ENCODE results near the gene GCN1. TPM values are rescaled to one million over a fixed set of nuclear protein-coding genes. Genes with fewer than 3 reads are reported as not detected.

The GCN1 gene
- polyA plus RNA-seq, 3 donors = 5.0 to 22.1 (median 8.3) TPM

- no peak overlapping the region for H2AFZ ChIP-seq (ENCODE audit: insufficient read depth, low read depth, low read length, poor library complexity, severe bottlenecking)
- Mint-ChIP-seq H3K4me3 (no peak overlapping the region), H3K36me3 (peaks cover 1 to 8% of the 10 kb centered on the region in 2 donors), H3K4me1 (peaks cover 66% of the 10 kb centered on the region), H3K9me3 (peaks cover 0 to 6% (median 2%) of the 10 kb centered on the region in 7 donors), H3K27me3 (ENCODE audit: low read depth in 3 of 3) (no peaks in the 10 kb centered on the region), H3K27ac (peak overlapping the region in 2 of 7 donors; percentile 35 to 41)
- WGBS (ENCODE audit: insufficient coverage) = no CpG with 5 or more reads among the region's 4 CpGs
- H3K27ac ChIP-seq (ENCODE audit: low read depth in 1 of 2, low read length in 2 of 2) = no peak overlapping the region
- intact Hi-C loops (cut with micrococcal nuclease) = loop anchor here in 1 of 2 donors (5.0 kb wide), 1 partner anchor 35 kb away; no protein-coding TSS in a partner anchor
- peaks cover 0 to 3% of the 10 kb centered on the region in 2 donors for H3K9me3 ChIP-seq (replicated peaks in 1 of 2; ENCODE audit: control insufficient read depth in 1 of 2, insufficient read depth in 1 of 2, low read length in 2 of 2)
- DNase-seq = no peak
- no peak overlapping the region for H3K4me3 ChIP-seq (replicated peaks in 1 of 3; ENCODE audit: low read depth in 2 of 3, low read length in 3 of 3)
- H3K9ac ChIP-seq (ENCODE audit: insufficient read depth, low read length, poor library complexity, severe bottlenecking) = no peak overlapping the region
- TF ChIP-seq, protein P1, sequence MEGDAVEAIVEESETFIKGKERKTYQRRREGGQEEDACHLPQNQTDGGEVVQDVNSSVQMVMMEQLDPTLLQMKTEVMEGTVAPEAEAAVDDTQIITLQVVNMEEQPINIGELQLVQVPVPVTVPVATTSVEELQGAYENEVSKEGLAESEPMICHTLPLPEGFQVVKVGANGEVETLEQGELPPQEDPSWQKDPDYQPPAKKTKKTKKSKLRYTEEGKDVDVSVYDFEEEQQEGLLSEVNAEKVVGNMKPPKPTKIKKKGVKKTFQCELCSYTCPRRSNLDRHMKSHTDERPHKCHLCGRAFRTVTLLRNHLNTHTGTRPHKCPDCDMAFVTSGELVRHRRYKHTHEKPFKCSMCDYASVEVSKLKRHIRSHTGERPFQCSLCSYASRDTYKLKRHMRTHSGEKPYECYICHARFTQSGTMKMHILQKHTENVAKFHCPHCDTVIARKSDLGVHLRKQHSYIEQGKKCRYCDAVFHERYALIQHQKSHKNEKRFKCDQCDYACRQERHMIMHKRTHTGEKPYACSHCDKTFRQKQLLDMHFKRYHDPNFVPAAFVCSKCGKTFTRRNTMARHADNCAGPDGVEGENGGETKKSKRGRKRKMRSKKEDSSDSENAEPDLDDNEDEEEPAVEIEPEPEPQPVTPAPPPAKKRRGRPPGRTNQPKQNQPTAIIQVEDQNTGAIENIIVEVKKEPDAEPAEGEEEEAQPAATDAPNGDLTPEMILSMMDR (IDR thresholded peaks at IDR 0.05) = no peak
- H3K27me3 ChIP-seq (ENCODE audit: control insufficient read depth in 2 of 2, insufficient read depth in 2 of 2, low read length in 2 of 2) = no peaks in the 10 kb centered on the region
- no peak overlapping the region for H3K4me2 ChIP-seq (replicated peaks; ENCODE audit: extremely low read depth, low read length, poor library complexity, severe bottlenecking)
- peaks cover 47 to 66% of the 10 kb centered on the region in 2 donors for H3K4me1 ChIP-seq (ENCODE audit: control insufficient read depth in 1 of 2, insufficient read depth in 2 of 2, low read length in 2 of 2)
- peaks cover 42% of the 10 kb centered on the region for H4K20me1 ChIP-seq (ENCODE audit: insufficient read depth, low read length)
- peaks cover 13% of the 10 kb centered on the region for H3K79me2 ChIP-seq (ENCODE audit: insufficient read depth, low read length)
- H3K36me3 ChIP-seq (replicated peaks in 1 of 2; ENCODE audit: control insufficient read depth in 1 of 2, insufficient read depth in 2 of 2, low read length in 2 of 2) = no peaks in the 10 kb centered on the region
Measured at GRCh38 chr12:120121766-120122293, 72.7 kb downstream of the GCN1 start.

DNA sequence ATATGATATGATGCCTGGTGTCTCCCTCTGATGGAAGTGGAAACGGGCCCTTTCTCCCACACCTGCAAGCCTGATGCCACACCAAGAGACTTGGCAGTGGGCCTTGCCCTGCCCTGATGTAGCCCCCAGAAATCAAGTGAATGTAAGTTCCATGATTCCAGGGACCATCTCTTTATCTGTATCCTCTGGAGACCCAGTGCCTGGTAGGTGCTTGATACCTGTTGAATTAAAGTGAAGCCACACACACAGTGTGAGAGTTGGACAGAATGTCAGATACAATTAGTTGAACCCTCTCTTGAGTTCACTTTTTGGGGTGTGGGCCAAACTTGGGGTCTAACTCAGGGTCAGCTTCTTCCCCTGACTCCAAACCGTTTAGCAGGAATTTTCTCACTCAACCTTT lies 73.2 kb downstream of the GCN1 start:
- H3K4me2 ChIP-seq (replicated peaks; ENCODE audit: extremely low read depth, low read length, poor library complexity, severe bottlenecking) = no peak overlapping the region
- H3K27ac ChIP-seq (ENCODE audit: low read depth in 1 of 2, low read length in 2 of 2) = no peak overlapping the region
- H3K9me3 ChIP-seq (replicated peaks in 1 of 2; ENCODE audit: control insufficient read depth in 1 of 2, insufficient read depth in 1 of 2, low read length in 2 of 2) = peaks cover 0 to 3% of the 10 kb centered on the region in 2 donors
- H3K27me3 ChIP-seq (ENCODE audit: control insufficient read depth in 2 of 2, insufficient read depth in 2 of 2, low read length in 2 of 2) = no peaks in the 10 kb centered on the region
- H3K9me3 Mint-ChIP-seq = peaks cover 0 to 5% (median 2%) of the 10 kb centered on the region in 7 donors
- H3K4me1 Mint-ChIP-seq = peaks cover 61% of the 10 kb centered on the region
- H3K79me2 ChIP-seq (ENCODE audit: insufficient read depth, low read length) = peaks cover 14% of the 10 kb centered on the region
- DNase-seq = no peak
- H3K9ac ChIP-seq (ENCODE audit: insufficient read depth, low read length, poor library complexity, severe bottlenecking) = no peak overlapping the region
- no peak overlapping the region for H3K4me3 Mint-ChIP-seq
- no peak overlapping the region for H3K4me3 ChIP-seq (replicated peaks in 1 of 3; ENCODE audit: low read depth in 2 of 3, low read length in 3 of 3)
- H2AFZ ChIP-seq (ENCODE audit: insufficient read depth, low read depth, low read length, poor library complexity, severe bottlenecking) = no peak overlapping the region
- TF ChIP-seq, protein P1 (IDR thresholded peaks at IDR 0.05) = no peak
- H3K36me3 Mint-ChIP-seq = peaks cover 0 to 7% of the 10 kb centered on the region in 2 donors
- no peaks in the 10 kb centered on the region for H3K36me3 ChIP-seq (replicated peaks in 1 of 2; ENCODE audit: control insufficient read depth in 1 of 2, insufficient read depth in 2 of 2, low read length in 2 of 2)
- H3K4me1 ChIP-seq (ENCODE audit: control insufficient read depth in 1 of 2, insufficient read depth in 2 of 2, low read length in 2 of 2) = peaks cover 42 to 61% of the 10 kb centered on the region in 2 donors
- no peak overlapping the region for H3K27ac Mint-ChIP-seq
- H3K27me3 Mint-ChIP-seq (ENCODE audit: low read depth in 3 of 3) = no peaks in the 10 kb centered on the region
- no CpG with 5 or more reads among the region's 2 CpGs for WGBS (ENCODE audit: insufficient coverage)
- intact Hi-C loops (cut with micrococcal nuclease) = loop anchor here in 1 of 2 donors (5.0 kb wide), 1 partner anchor 34 kb away; no protein-coding TSS in a partner anchor
- peaks cover 38% of the 10 kb centered on the region for H4K20me1 ChIP-seq (ENCODE audit: insufficient read depth, low read length)
